Measurements from ENCODE around the gene C3orf18.

Gene C3orf18

GRCh38 chr3:50521572-50521971, 46.0 kb downstream of the C3orf18 start:
- ChIA-PET POLR2A (ENCODE audit: low non-redundant PET) (no interaction called here), CTCF (interaction anchor here (0.6 kb wide), 1 partner anchor 910 kb away, joined by 3 read pairs; no protein-coding TSS in a partner anchor)
- TF ChIP-seq CTCF (conservative IDR thresholded peaks at IDR 0.05; ENCODE audit: low read depth) = no peak
- DNase-seq (ENCODE audit: low spot score) = no peak
- no peak overlapping the region for H3K27ac ChIP-seq

- POLR2A ChIA-PET (ENCODE audit: low non-redundant PET) = no interaction called here
- H3K27ac ChIP-seq = no peak overlapping the region
- CTCF ChIA-PET = interaction anchor here (0.5 to 0.6 kb wide), 2 partner anchors 14 to 911 kb away, joined by 3 read pairs; no protein-coding TSS in a partner anchor
Measured at GRCh38 chr3:50520849-50521248, 46.7 kb downstream of the C3orf18 start.

GRCh38 chr3:50519471-50520089, 48.0 kb downstream of the C3orf18 start:
- peak; percentile 89 for TF ChIP-seq CTCF (conservative IDR thresholded peaks at IDR 0.05; ENCODE audit: low read depth)
- peak; percentile 53 for DNase-seq (ENCODE audit: low spot score)
- H3K27ac ChIP-seq = no peak overlapping the region
- CTCF ChIA-PET = no interaction called here
- POLR2A ChIA-PET (ENCODE audit: low non-redundant PET) = no interaction called here

More at GRCh38 chr3:50520849-50521248, 46.7 kb downstream of the C3orf18 start:
- no peak for DNase-seq (ENCODE audit: low spot score)
- TF ChIP-seq CTCF (conservative IDR thresholded peaks at IDR 0.05; ENCODE audit: low read depth) = no peak

- CTCF ChIA-PET = no interaction called here
Measured at GRCh38 chr3:50518436-50518835, 49.1 kb downstream of the C3orf18 start.

GRCh38 chr3:50517721-50518206, 49.8 kb downstream of the C3orf18 start:
- H3K27ac ChIP-seq = no peak overlapping the region
- ChIA-PET POLR2A (ENCODE audit: low non-redundant PET) (no interaction called here), CTCF (no interaction called here)
- TF ChIP-seq CTCF (conservative IDR thresholded peaks at IDR 0.05; ENCODE audit: low read depth) = no peak
- no peak for DNase-seq (ENCODE audit: low spot score)

More at GRCh38 chr3:50518436-50518835, 49.1 kb downstream of the C3orf18 start:
- TF ChIP-seq CTCF (conservative IDR thresholded peaks at IDR 0.05; ENCODE audit: low read depth) = no peak
- DNase-seq (ENCODE audit: low spot score) = no peak
- POLR2A ChIA-PET (ENCODE audit: low non-redundant PET) = no interaction called here
- no peak overlapping the region for H3K27ac ChIP-seq

- no peak for DNase-seq (ENCODE audit: low spot score)
- TF ChIP-seq CTCF (conservative IDR thresholded peaks at IDR 0.05; ENCODE audit: low read depth) = no peak
- ChIA-PET CTCF (no interaction called here), POLR2A (ENCODE audit: low non-redundant PET) (no interaction called here)
- no peak overlapping the region for H3K27ac ChIP-seq
Measured at GRCh38 chr3:50516440-50516871, 51.1 kb downstream of the C3orf18 start.

Measured in RWPE1 (cell line).